Measurements from ENCODE around the gene OR2V2. TPM values are rescaled to one million over a fixed set of nuclear protein-coding genes. Genes with fewer than 3 reads are reported as not detected.

The OR2V2 gene
- total RNA-seq, 1 donor from 2014 or later, result not detected

GRCh38 chr5:181204826-181205760 lies 57.7 kb downstream of the OR2V2 start, which contains the start of gene TRIM7:
Gene TRIM7 (minus strand): TSS chr5:181205196. CDS start chr5:181205110, 86 bp downstream.
- no peak for TF ChIP-seq CTCF (IDR thresholded peaks at IDR 0.05; ENCODE audit: unreplicated experiment)
- Mint-ChIP-seq H3K27ac (ENCODE audit: unreplicated experiment) (peak within 1 kb of the TSS; percentile 93), H3K4me3 (ENCODE audit: unreplicated experiment) (peak within 1 kb of the TSS; percentile 97), H3K36me3 (ENCODE audit: low read depth, unreplicated experiment) (peaks cover 21% of the 10 kb centered on the region), H3K4me1 (ENCODE audit: unreplicated experiment) (peaks cover 18% of the 10 kb centered on the region), H3K27me3 (ENCODE audit: unreplicated experiment) (peaks cover 37% of the 10 kb centered on the region), H3K9me3 (ENCODE audit: unreplicated experiment) (no peaks in the 10 kb centered on the region)
- no peak for DNase-seq (ENCODE audit: low spot score)

- Mint-ChIP-seq H3K36me3 (ENCODE audit: low read depth, unreplicated experiment) (peaks cover 21% of the 10 kb centered on the region), H3K27me3 (ENCODE audit: unreplicated experiment) (peaks cover 37% of the 10 kb centered on the region), H3K9me3 (ENCODE audit: unreplicated experiment) (no peaks in the 10 kb centered on the region), H3K4me1 (ENCODE audit: unreplicated experiment) (peaks cover 18% of the 10 kb centered on the region), H3K27ac (ENCODE audit: unreplicated experiment) (peak overlapping the region; percentile 93), H3K4me3 (ENCODE audit: unreplicated experiment) (peak overlapping the region; percentile 97)
- DNase-seq (ENCODE audit: low spot score), result no peak
- TF ChIP-seq CTCF (IDR thresholded peaks at IDR 0.05; ENCODE audit: unreplicated experiment), result no peak
These were observed 58.6 kb downstream of the OR2V2 start for GRCh38 chr5:181205761-181206649.

- Mint-ChIP-seq H3K9me3 (ENCODE audit: unreplicated experiment) (no peaks in the 10 kb centered on the region), H3K27ac (ENCODE audit: unreplicated experiment) (peak overlapping the region; percentile 93), H3K4me1 (ENCODE audit: unreplicated experiment) (peaks cover 18% of the 10 kb centered on the region), H3K36me3 (ENCODE audit: low read depth, unreplicated experiment) (peaks cover 21% of the 10 kb centered on the region), H3K4me3 (ENCODE audit: unreplicated experiment) (peak overlapping the region; percentile 97), H3K27me3 (ENCODE audit: unreplicated experiment) (peaks cover 34% of the 10 kb centered on the region)
- DNase-seq (ENCODE audit: low spot score), result peak; percentile 73
- no peak for TF ChIP-seq CTCF (IDR thresholded peaks at IDR 0.05; ENCODE audit: unreplicated experiment)
These were observed 60.0 kb downstream of the OR2V2 start for GRCh38 chr5:181207214-181207959.

GRCh38 chr5:181207960-181208253 lies 60.5 kb downstream of the OR2V2 start:
- peak overlapping the region; percentile 97 for H3K4me3 Mint-ChIP-seq (ENCODE audit: unreplicated experiment)
- DNase-seq (ENCODE audit: low spot score), result no peak
- H3K4me1 Mint-ChIP-seq (ENCODE audit: unreplicated experiment), result peaks cover 18% of the 10 kb centered on the region
- H3K9me3 Mint-ChIP-seq (ENCODE audit: unreplicated experiment), result no peaks in the 10 kb centered on the region
- H3K27ac Mint-ChIP-seq (ENCODE audit: unreplicated experiment), result no peak overlapping the region
- peaks cover 21% of the 10 kb centered on the region for H3K36me3 Mint-ChIP-seq (ENCODE audit: low read depth, unreplicated experiment)
- peaks cover 34% of the 10 kb centered on the region for H3K27me3 Mint-ChIP-seq (ENCODE audit: unreplicated experiment)
- no peak for TF ChIP-seq CTCF (IDR thresholded peaks at IDR 0.05; ENCODE audit: unreplicated experiment)

Other genes starting within 250 kb of the OR2V2 start
- gene BTNL8, start 248.4 kb upstream of the OR2V2 start, total RNA-seq (ENCODE audit: unreplicated experiment), result 0.59 TPM
- gene BTNL3, start 158.7 kb upstream of the OR2V2 start, total RNA-seq (ENCODE audit: unreplicated experiment), result 0.36 TPM
- 24.3 TPM for gene BTNL9, start 107.3 kb upstream of the OR2V2 start, total RNA-seq (ENCODE audit: unreplicated experiment)
- gene OR2V1, start 16.4 kb upstream of the OR2V2 start, total RNA-seq (ENCODE audit: unreplicated experiment), result not detected
- not detected for gene TRIM7, start 57.6 kb downstream of the OR2V2 start, total RNA-seq (ENCODE audit: unreplicated experiment)
- gene TRIM41, start 75.7 kb downstream of the OR2V2 start, total RNA-seq (ENCODE audit: unreplicated experiment), result 21.8 TPM
- 2,232 TPM for gene RACK1, start 96.3 kb downstream of the OR2V2 start, total RNA-seq (ENCODE audit: unreplicated experiment)
- 10.4 TPM for gene TRIM52, start 113.6 kb downstream of the OR2V2 start, total RNA-seq (ENCODE audit: unreplicated experiment)
- gene OR4F3, start 219.7 kb downstream of the OR2V2 start, total RNA-seq (ENCODE audit: unreplicated experiment), result not detected

Measured in endothelial cell (in vitro differentiated cells).